ENCODE measurements around the gene AKNA.

Gene AKNA

GRCh38 chr9:114371973-114372917 lies 15.5 kb downstream of the AKNA start:
- Mint-ChIP-seq H3K4me1 (ENCODE audit: low read depth) (peaks cover 83% of the 10 kb centered on the region), H3K9me3 (no peaks in the 10 kb centered on the region), H3K36me3 (ENCODE audit: low read depth) (peaks cover 96% of the 10 kb centered on the region), H3K27me3 (no peaks in the 10 kb centered on the region), H3K4me3 (no peak overlapping the region), H3K27ac (peak overlapping the region; percentile 37)
- intact Hi-C loops (cut with micrococcal nuclease), result loop anchor here (1.0 kb wide), 1 partner anchor 25 kb away; no protein-coding TSS in a partner anchor

- no peaks in the 10 kb centered on the region for H3K27me3 Mint-ChIP-seq
- no peaks in the 10 kb centered on the region for H3K9me3 Mint-ChIP-seq
- intact Hi-C loops (cut with micrococcal nuclease), result no loop called here
- H3K36me3 Mint-ChIP-seq (ENCODE audit: low read depth), result peaks cover 96% of the 10 kb centered on the region
- H3K27ac Mint-ChIP-seq, result peak overlapping the region; percentile 37
- H3K4me1 Mint-ChIP-seq (ENCODE audit: low read depth), result peaks cover 85% of the 10 kb centered on the region
- H3K4me3 Mint-ChIP-seq, result no peak overlapping the region
Measured at GRCh38 chr9:114371343-114371944, 16.3 kb downstream of the AKNA start.

- no peaks in the 10 kb centered on the region for H3K9me3 Mint-ChIP-seq
- peaks cover 88% of the 10 kb centered on the region for H3K4me1 Mint-ChIP-seq (ENCODE audit: low read depth)
- H3K36me3 Mint-ChIP-seq (ENCODE audit: low read depth), result peaks cover 96% of the 10 kb centered on the region
- H3K4me3 Mint-ChIP-seq, result no peak overlapping the region
- H3K27ac Mint-ChIP-seq, result peak overlapping the region; percentile 37
- intact Hi-C loops (cut with micrococcal nuclease), result no loop called here
- no peaks in the 10 kb centered on the region for H3K27me3 Mint-ChIP-seq
Measured at GRCh38 chr9:114370968-114371320, 16.8 kb downstream of the AKNA start.

- H3K27ac Mint-ChIP-seq, result peak overlapping the region; percentile 37
- no peaks in the 10 kb centered on the region for H3K27me3 Mint-ChIP-seq
- intact Hi-C loops (cut with micrococcal nuclease), result no loop called here
- peaks cover 95% of the 10 kb centered on the region for H3K36me3 Mint-ChIP-seq (ENCODE audit: low read depth)
- peaks cover 88% of the 10 kb centered on the region for H3K4me1 Mint-ChIP-seq (ENCODE audit: low read depth)
- H3K4me3 Mint-ChIP-seq, result no peak overlapping the region
- H3K9me3 Mint-ChIP-seq, result no peaks in the 10 kb centered on the region
Measured at GRCh38 chr9:114370251-114370967, 17.4 kb downstream of the AKNA start.

- H3K4me3 Mint-ChIP-seq, result no peak overlapping the region
- H3K27me3 Mint-ChIP-seq, result no peaks in the 10 kb centered on the region
- no peak overlapping the region for H3K27ac Mint-ChIP-seq
- peaks cover 84% of the 10 kb centered on the region for H3K4me1 Mint-ChIP-seq (ENCODE audit: low read depth)
- H3K9me3 Mint-ChIP-seq, result no peaks in the 10 kb centered on the region
- intact Hi-C loops (cut with micrococcal nuclease), result no loop called here
- H3K36me3 Mint-ChIP-seq (ENCODE audit: low read depth), result peaks cover 93% of the 10 kb centered on the region
Measured at GRCh38 chr9:114369216-114370130, 18.3 kb downstream of the AKNA start.

GRCh38 chr9:114367772-114368569 lies 19.8 kb downstream of the AKNA start:
- no peak overlapping the region for H3K4me3 Mint-ChIP-seq
- H3K9me3 Mint-ChIP-seq, result no peaks in the 10 kb centered on the region
- peak overlapping the region; percentile 89 for H3K27ac Mint-ChIP-seq
- H3K4me1 Mint-ChIP-seq (ENCODE audit: low read depth), result peaks cover 80% of the 10 kb centered on the region
- peaks cover 93% of the 10 kb centered on the region for H3K36me3 Mint-ChIP-seq (ENCODE audit: low read depth)
- intact Hi-C loops (cut with micrococcal nuclease), result no loop called here
- no peaks in the 10 kb centered on the region for H3K27me3 Mint-ChIP-seq

- Mint-ChIP-seq H3K4me3 (no peak overlapping the region), H3K27me3 (no peaks in the 10 kb centered on the region), H3K9me3 (no peaks in the 10 kb centered on the region), H3K4me1 (ENCODE audit: low read depth) (peaks cover 74% of the 10 kb centered on the region), H3K27ac (peak overlapping the region; percentile 89), H3K36me3 (ENCODE audit: low read depth) (peaks cover 93% of the 10 kb centered on the region)
- intact Hi-C loops (cut with micrococcal nuclease), result no loop called here
Measured at GRCh38 chr9:114367366-114367765, 20.4 kb downstream of the AKNA start.

- Mint-ChIP-seq H3K27me3 (no peaks in the 10 kb centered on the region), H3K36me3 (ENCODE audit: low read depth) (peaks cover 93% of the 10 kb centered on the region), H3K4me3 (peak overlapping the region; percentile 51), H3K9me3 (no peaks in the 10 kb centered on the region), H3K4me1 (ENCODE audit: low read depth) (peaks cover 65% of the 10 kb centered on the region), H3K27ac (peak overlapping the region; percentile 89)
- intact Hi-C loops (cut with micrococcal nuclease), result no loop called here
Measured at GRCh38 chr9:114366334-114367128, 21.3 kb downstream of the AKNA start.

- H3K4me3 Mint-ChIP-seq, result no peak overlapping the region
Measured at GRCh38 chr9:114365194-114365593, 22.6 kb downstream of the AKNA start.

GRCh38 chr9:114364134-114365041 lies 23.4 kb downstream of the AKNA start:
- intact Hi-C loops (cut with micrococcal nuclease), result no loop called here
- H3K4me1 Mint-ChIP-seq (ENCODE audit: low read depth), result peaks cover 62% of the 10 kb centered on the region
- peak overlapping the region; percentile 42 for H3K4me3 Mint-ChIP-seq
- H3K36me3 Mint-ChIP-seq (ENCODE audit: low read depth), result peaks cover 93% of the 10 kb centered on the region
- H3K27me3 Mint-ChIP-seq, result no peaks in the 10 kb centered on the region
- no peaks in the 10 kb centered on the region for H3K9me3 Mint-ChIP-seq
- peak overlapping the region; percentile 76 for H3K27ac Mint-ChIP-seq

More at GRCh38 chr9:114365194-114365593, 22.6 kb downstream of the AKNA start:
- Mint-ChIP-seq H3K4me1 (ENCODE audit: low read depth) (peaks cover 63% of the 10 kb centered on the region), H3K27me3 (no peaks in the 10 kb centered on the region), H3K27ac (no peak overlapping the region), H3K36me3 (ENCODE audit: low read depth) (peaks cover 93% of the 10 kb centered on the region), H3K9me3 (no peaks in the 10 kb centered on the region)
- intact Hi-C loops (cut with micrococcal nuclease), result no loop called here

GRCh38 chr9:114363424-114363823 lies 24.4 kb downstream of the AKNA start:
- no peak overlapping the region for H3K4me3 Mint-ChIP-seq
- intact Hi-C loops (cut with micrococcal nuclease), result no loop called here

More at GRCh38 chr9:114363424-114363823, 24.4 kb downstream of the AKNA start:
- Mint-ChIP-seq H3K9me3 (no peaks in the 10 kb centered on the region), H3K4me1 (ENCODE audit: low read depth) (peaks cover 59% of the 10 kb centered on the region), H3K36me3 (ENCODE audit: low read depth) (peaks cover 95% of the 10 kb centered on the region), H3K27me3 (no peaks in the 10 kb centered on the region), H3K27ac (no peak overlapping the region)

Data from dendritic cell treated with granulocyte-macrophage colony-stimulating factor and Interleukin-4, amounts not matched to agents 40 ng/mL and 50 ng/mL, for 4 days (primary cell).